Measurements from ENCODE around the gene CAPN9. TPM values are rescaled to one million over a fixed set of nuclear protein-coding genes. Genes with fewer than 3 reads are reported as not detected.

The CAPN9 gene
- total RNA-seq, 2 donors from 2014 or later: 0.26 TPM; not detected in 1

- no peak overlapping the region for H3K27ac ChIP-seq
- intact Hi-C loops (cut with DNase I): no loop called here
- whole genome bisulfite sequencing, 2 donors: 82 to 88% methylated on average over 1 of the region's 1 CpG
- peaks cover 9% of the 10 kb centered on the region for H3K4me1 ChIP-seq
- no peaks in the 10 kb centered on the region for H3K9me3 ChIP-seq
- no peak for TF ChIP-seq POLR2A (IDR thresholded peaks at IDR 0.05)
- TF ChIP-seq CTCF (IDR thresholded peaks at IDR 0.05): no peak
- H3K36me3 ChIP-seq (replicated peaks in 1 of 2; ENCODE audit: insufficient read depth in 1 of 2, low read depth in 2 of 2): no peaks in the 10 kb centered on the region
- H3K4me3 ChIP-seq: no peak overlapping the region
- no peaks in the 10 kb centered on the region for H3K27me3 ChIP-seq
- ATAC-seq: no peak
- no peak for DNase-seq
Observed at GRCh38 chr1:230818367-230818766, 71.2 kb downstream of the CAPN9 start.

- Histone ChIP-seq H3K36me3 (replicated peaks in 1 of 2; ENCODE audit: insufficient read depth in 1 of 2, low read depth in 2 of 2) (no peaks in the 10 kb centered on the region), H3K27ac (no peak overlapping the region), H3K4me1 (peaks cover 14% of the 10 kb centered on the region), H3K4me3 (no peak overlapping the region), H3K9me3 (no peaks in the 10 kb centered on the region), H3K27me3 (no peaks in the 10 kb centered on the region)
- DNase-seq: no peak
- TF ChIP-seq POLR2A (IDR thresholded peaks at IDR 0.05) (no peak), CTCF (IDR thresholded peaks at IDR 0.05) (no peak)
- intact Hi-C loops (cut with DNase I): no loop called here
- 91% methylated on average over 6 of the region's 6 CpGs for WGBS, 2 donors
- ATAC-seq: no peak
Observed at GRCh38 chr1:230818901-230819300, 71.7 kb downstream of the CAPN9 start.

- H3K27ac ChIP-seq: no peak overlapping the region
- WGBS, 2 donors: 87 to 93% methylated on average over 4 of the region's 4 CpGs
- ATAC-seq: no peak
- intact Hi-C loops (cut with DNase I): no loop called here
- no peak for DNase-seq
- no peaks in the 10 kb centered on the region for H3K9me3 ChIP-seq
- no peak overlapping the region for H3K4me3 ChIP-seq
- H3K36me3 ChIP-seq (replicated peaks in 1 of 2; ENCODE audit: insufficient read depth in 1 of 2, low read depth in 2 of 2): no peaks in the 10 kb centered on the region
- H3K4me1 ChIP-seq: peaks cover 25% of the 10 kb centered on the region
- no peaks in the 10 kb centered on the region for H3K27me3 ChIP-seq
- TF ChIP-seq POLR2A (IDR thresholded peaks at IDR 0.05) (no peak), CTCF (IDR thresholded peaks at IDR 0.05) (no peak)
Observed at GRCh38 chr1:230819976-230820375, 72.8 kb downstream of the CAPN9 start.

GRCh38 chr1:230820568-230820967 is 73.4 kb downstream of the CAPN9 start:
- H3K4me1 ChIP-seq: peaks cover 31% of the 10 kb centered on the region
- H3K9me3 ChIP-seq: no peaks in the 10 kb centered on the region
- H3K36me3 ChIP-seq (replicated peaks in 1 of 2; ENCODE audit: insufficient read depth in 1 of 2, low read depth in 2 of 2): no peaks in the 10 kb centered on the region
- WGBS, 2 donors: 74 to 93% methylated on average over 4 of the region's 4 CpGs
- no peak overlapping the region for H3K27ac ChIP-seq
- ATAC-seq (no peak), DNase-seq (no peak)
- no peak overlapping the region for H3K4me3 ChIP-seq
- TF ChIP-seq POLR2A (IDR thresholded peaks at IDR 0.05): no peak
- no peak for TF ChIP-seq CTCF (IDR thresholded peaks at IDR 0.05)
- no peaks in the 10 kb centered on the region for H3K27me3 ChIP-seq
- intact Hi-C loops (cut with DNase I): no loop called here

- no peak overlapping the region for H3K27ac ChIP-seq
- peaks cover 38% of the 10 kb centered on the region for H3K4me1 ChIP-seq
- no peak overlapping the region for H3K4me3 ChIP-seq
- intact Hi-C loops (cut with DNase I): no loop called here
- H3K36me3 ChIP-seq (replicated peaks in 1 of 2; ENCODE audit: insufficient read depth in 1 of 2, low read depth in 2 of 2): no peaks in the 10 kb centered on the region
- no peak for DNase-seq
- H3K9me3 ChIP-seq: no peaks in the 10 kb centered on the region
- ATAC-seq: no peak
- TF ChIP-seq CTCF (IDR thresholded peaks at IDR 0.05): no peak
- no peak for TF ChIP-seq POLR2A (IDR thresholded peaks at IDR 0.05)
- WGBS, 2 donors: 75 to 92% methylated on average over 4 of the region's 4 CpGs
- no peaks in the 10 kb centered on the region for H3K27me3 ChIP-seq
Observed at GRCh38 chr1:230821346-230821745, 74.2 kb downstream of the CAPN9 start.
